ENCODE results near the gene MKI67.
A peak's percentile ranks its signal among the peaks of the same experiment; 100 is the strongest.
"Not testable (repeated sequence)": the region's sequence is repeated elsewhere in the genome, so short reads cannot be mapped to it uniquely, and the experiment has no call there.

The MKI67 gene

GRCh38 chr10:128125944-128126764 lies at the start of gene MKI67:
Gene MKI67 (minus strand): TSS chr10:128126423. CDS start chr10:128125667, 756 bp downstream.
- no peak for TF ChIP-seq CTCF (IDR thresholded peaks at IDR 0.05; ENCODE audit: low read depth, low read length)

GRCh38 chr10:128174581-128175559 lies 48.6 kb upstream of the MKI67 start:
- TF ChIP-seq CTCF (IDR thresholded peaks at IDR 0.05; ENCODE audit: low read depth, low read length), result no peak
- H3K4me3 ChIP-seq (replicated peaks in 1 of 2; ENCODE audit: low read depth in 2 of 2, low read length in 2 of 2), result no peak overlapping the region
- no peak for DNase-seq (ENCODE audit: low read depth in 2 of 2)

More at GRCh38 chr10:128125944-128126764, at the start of gene MKI67:
- DNase-seq (ENCODE audit: low read depth in 2 of 2), result peak; percentile 87 to 90
- H3K4me3 ChIP-seq (replicated peaks in 1 of 2; ENCODE audit: low read depth in 2 of 2, low read length in 2 of 2), result peak within 1 kb of the TSS; percentile 67 to 83

GRCh38 chr10:128173386-128173785 lies 47.2 kb upstream of the MKI67 start:
- DNase-seq (ENCODE audit: low read depth in 2 of 2), result peak; percentile 36 to 48
- no peak for TF ChIP-seq CTCF (IDR thresholded peaks at IDR 0.05; ENCODE audit: low read depth, low read length)
- H3K4me3 ChIP-seq (replicated peaks in 1 of 2; ENCODE audit: low read depth in 2 of 2, low read length in 2 of 2), result no peak overlapping the region

- no peak for TF ChIP-seq CTCF (IDR thresholded peaks at IDR 0.05; ENCODE audit: low read depth, low read length)
- no peak overlapping the region for H3K4me3 ChIP-seq (replicated peaks in 1 of 2; ENCODE audit: low read depth in 2 of 2, low read length in 2 of 2)
- no peak for DNase-seq (ENCODE audit: low read depth in 2 of 2)
Observed at GRCh38 chr10:128172756-128173155, 46.5 kb upstream of the MKI67 start.

- H3K4me3 ChIP-seq (replicated peaks in 1 of 2; ENCODE audit: low read depth in 2 of 2, low read length in 2 of 2), result no peak overlapping the region
- TF ChIP-seq CTCF (IDR thresholded peaks at IDR 0.05; ENCODE audit: low read depth, low read length), result no peak
- no peak for DNase-seq (ENCODE audit: low read depth in 2 of 2)
Observed at GRCh38 chr10:128169811-128170379, 43.7 kb upstream of the MKI67 start.

GRCh38 chr10:128167926-128168520 lies 41.8 kb upstream of the MKI67 start:
- H3K4me3 ChIP-seq (replicated peaks in 1 of 2; ENCODE audit: low read depth in 2 of 2, low read length in 2 of 2), result no peak overlapping the region
- DNase-seq (ENCODE audit: low read depth in 2 of 2), result no peak
- TF ChIP-seq CTCF (IDR thresholded peaks at IDR 0.05; ENCODE audit: low read depth, low read length), result no peak

- DNase-seq (ENCODE audit: low read depth in 2 of 2); H3K4me3 ChIP-seq (replicated peaks in 1 of 2; ENCODE audit: low read depth in 2 of 2, low read length in 2 of 2): not testable (repeated sequence)
Observed at GRCh38 chr10:128167123-128167522, 40.9 kb upstream of the MKI67 start.

Measured in cardiac fibroblast (primary cell).